ENCODE results near the gene GAPVD1.

- TF ChIP-seq CBX8 (IDR thresholded peaks at IDR 0.05; ENCODE audit: borderline replicate concordance, low read depth, low read length) = no peak
- TF ChIP-seq, protein P1, sequence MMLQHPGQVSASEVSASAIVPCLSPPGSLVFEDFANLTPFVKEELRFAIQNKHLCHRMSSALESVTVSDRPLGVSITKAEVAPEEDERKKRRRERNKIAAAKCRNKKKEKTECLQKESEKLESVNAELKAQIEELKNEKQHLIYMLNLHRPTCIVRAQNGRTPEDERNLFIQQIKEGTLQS (IDR thresholded peaks at IDR 0.05; ENCODE audit: insufficient read depth, low read depth, low read length) = no peak
- no peak for TF ChIP-seq SIN3A (conservative IDR thresholded peaks at IDR 0.05 in 1 of 2, IDR thresholded peaks at IDR 0.05 in 1 of 2; ENCODE audit: low read depth in 1 of 2, low read length in 2 of 2)
- TF ChIP-seq EZH2 (IDR thresholded peaks at IDR 0.05; ENCODE audit: low read depth, low read length, severe bottlenecking) = no peak
- TF ChIP-seq POLR2A (IDR thresholded peaks at IDR 0.05; ENCODE audit: control extremely low read depth in 1 of 2, low read depth in 2 of 2, low read length in 2 of 2) = no peak
- no peak for TF ChIP-seq YY1 (IDR thresholded peaks at IDR 0.05; ENCODE audit: low read depth, low read length)
- TF ChIP-seq JUND (IDR thresholded peaks at IDR 0.05; ENCODE audit: low read length) = no peak
- TF ChIP-seq EP300 (IDR thresholded peaks at IDR 0.05; ENCODE audit: borderline replicate concordance in 1 of 2, low read depth in 2 of 2, low read length in 2 of 2) = no peak
- TF ChIP-seq CTCF (IDR thresholded peaks at IDR 0.05; ENCODE audit: control extremely low read depth in 1 of 3, insufficient read depth in 1 of 3, low read depth in 1 of 3, low read length in 3 of 3) = no peak
Measured at GRCh38 chr9:125321496-125321895, 59.9 kb downstream of the GAPVD1 start.
